ENCODE data around the gene C4orf46.

C4orf46 gene

GRCh38 chr4:158622251-158622650 lies 49.4 kb downstream of the C4orf46 start:
- TF ChIP-seq, protein P1, sequence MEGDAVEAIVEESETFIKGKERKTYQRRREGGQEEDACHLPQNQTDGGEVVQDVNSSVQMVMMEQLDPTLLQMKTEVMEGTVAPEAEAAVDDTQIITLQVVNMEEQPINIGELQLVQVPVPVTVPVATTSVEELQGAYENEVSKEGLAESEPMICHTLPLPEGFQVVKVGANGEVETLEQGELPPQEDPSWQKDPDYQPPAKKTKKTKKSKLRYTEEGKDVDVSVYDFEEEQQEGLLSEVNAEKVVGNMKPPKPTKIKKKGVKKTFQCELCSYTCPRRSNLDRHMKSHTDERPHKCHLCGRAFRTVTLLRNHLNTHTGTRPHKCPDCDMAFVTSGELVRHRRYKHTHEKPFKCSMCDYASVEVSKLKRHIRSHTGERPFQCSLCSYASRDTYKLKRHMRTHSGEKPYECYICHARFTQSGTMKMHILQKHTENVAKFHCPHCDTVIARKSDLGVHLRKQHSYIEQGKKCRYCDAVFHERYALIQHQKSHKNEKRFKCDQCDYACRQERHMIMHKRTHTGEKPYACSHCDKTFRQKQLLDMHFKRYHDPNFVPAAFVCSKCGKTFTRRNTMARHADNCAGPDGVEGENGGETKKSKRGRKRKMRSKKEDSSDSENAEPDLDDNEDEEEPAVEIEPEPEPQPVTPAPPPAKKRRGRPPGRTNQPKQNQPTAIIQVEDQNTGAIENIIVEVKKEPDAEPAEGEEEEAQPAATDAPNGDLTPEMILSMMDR (conservative IDR thresholded peaks at IDR 0.05), result no peak
- H3K27ac ChIP-seq, result no peak overlapping the region

- no peak overlapping the region for H3K27ac ChIP-seq
- TF ChIP-seq, protein P1 (conservative IDR thresholded peaks at IDR 0.05), result no peak
Measured at GRCh38 chr4:158621729-158622128, 50.0 kb downstream of the C4orf46 start.

DNA sequence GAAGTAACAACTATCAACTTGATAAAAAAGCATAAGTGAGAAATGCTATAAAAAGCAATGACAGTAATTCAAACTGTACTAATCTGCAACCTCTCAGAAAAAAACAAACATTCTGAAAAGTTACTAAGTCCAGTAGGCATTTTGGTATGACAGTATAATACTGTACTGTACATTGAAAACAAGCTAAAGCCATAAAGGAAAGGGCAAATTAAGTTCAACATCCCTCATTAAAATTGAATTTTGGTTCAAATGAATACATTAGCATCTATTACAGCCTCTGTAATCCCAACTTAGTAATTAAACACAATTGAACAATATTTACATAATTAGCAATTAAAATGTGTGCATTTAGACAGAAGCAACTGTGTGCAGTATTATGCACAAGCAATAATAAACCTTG lies 53.7 kb downstream of the C4orf46 start:
- TF ChIP-seq, protein P1 (conservative IDR thresholded peaks at IDR 0.05), result no peak
- no peak overlapping the region for H3K27ac ChIP-seq

Data from VCaP (cell line).